ENCODE measurements around the gene CHKA. TPM values are rescaled to one million over a fixed set of nuclear protein-coding genes. Genes with fewer than 3 reads are reported as not detected.

CHKA gene
- total and polyA plus RNA-seq, 2 experiments from 2014 or later, result 37.1 to 94.4 TPM

GRCh38 chr11:68133761-68134160, 12.6 kb upstream of the CHKA start:
- peaks cover 73% of the 10 kb centered on the region for H3K9me3 Mint-ChIP-seq
- DNase-seq (ENCODE audit: low spot score), result no peak
- no peak for ATAC-seq
- H3K27me3 ChIP-seq (ENCODE audit: insufficient read depth), result no peaks in the 10 kb centered on the region
- H3K4me1 ChIP-seq (ENCODE audit: insufficient read depth), result peaks cover 10% of the 10 kb centered on the region
- H3K27ac Mint-ChIP-seq, result no peak overlapping the region
- no peaks in the 10 kb centered on the region for H4K20me1 ChIP-seq (replicated peaks; ENCODE audit: insufficient read depth)
- peaks cover 7% of the 10 kb centered on the region; the same call in 1 of the 2 replicates for H3F3A ChIP-seq (replicated peaks; ENCODE audit: low read depth)
- H2AFZ ChIP-seq, result no peak overlapping the region
- H3K27me3 Mint-ChIP-seq (ENCODE audit: insufficient read depth, low read depth, poor library complexity), result peaks cover 11% of the 10 kb centered on the region
- H3K4me1 Mint-ChIP-seq, result peaks cover 16% of the 10 kb centered on the region
- H3K4me3 ChIP-seq, result no peak overlapping the region
- no peak overlapping the region for H3K27ac ChIP-seq (ENCODE audit: low read depth)
- H3K4me2 ChIP-seq, result no peak overlapping the region
- no peak for TF ChIP-seq NANOG (IDR thresholded peaks at IDR 0.05; ENCODE audit: borderline replicate concordance)
- peaks cover 50% of the 10 kb centered on the region for H3K36me3 Mint-ChIP-seq (ENCODE audit: low read depth)
- peaks cover 10% of the 10 kb centered on the region for H3K36me3 ChIP-seq (ENCODE audit: insufficient read depth)
- H3K9me2 ChIP-seq (ENCODE audit: insufficient read depth), result 0 out of 2 replicates have a peak, but pooled peaks cover 5% of the 10 kb centered on the region
- no peak overlapping the region for H3K4me3 Mint-ChIP-seq
- H3K79me2 ChIP-seq (replicated peaks; ENCODE audit: insufficient read depth), result no peaks in the 10 kb centered on the region

GRCh38 chr11:68130121-68130520, 8.9 kb upstream of the CHKA start:
- H3K27me3 ChIP-seq (ENCODE audit: insufficient read depth), result no peaks in the 10 kb centered on the region
- H3K4me1 ChIP-seq (ENCODE audit: insufficient read depth), result peaks cover 40% of the 10 kb centered on the region
- H3K27ac ChIP-seq (ENCODE audit: low read depth), result no peak overlapping the region
- H3K4me2 ChIP-seq, result no peak overlapping the region
- Mint-ChIP-seq H3K4me1 (peaks cover 40% of the 10 kb centered on the region), H3K4me3 (no peak overlapping the region; the same call in 2 of the 3 replicates), H3K9me3 (peaks cover 59% of the 10 kb centered on the region), H3K27ac (no peak overlapping the region), H3K36me3 (ENCODE audit: low read depth) (peaks cover 43% of the 10 kb centered on the region), H3K27me3 (ENCODE audit: insufficient read depth, low read depth, poor library complexity) (peaks cover 22% of the 10 kb centered on the region)
- H3K36me3 ChIP-seq (ENCODE audit: insufficient read depth), result peaks cover 10% of the 10 kb centered on the region
- no peak overlapping the region for H3K4me3 ChIP-seq
- H3K9me2 ChIP-seq (ENCODE audit: insufficient read depth), result 0 out of 2 replicates have a peak, but pooled peaks cover 5% of the 10 kb centered on the region
- ATAC-seq, result no peak
- no peaks in the 10 kb centered on the region for H3K79me2 ChIP-seq (replicated peaks; ENCODE audit: insufficient read depth)
- H4K20me1 ChIP-seq (replicated peaks; ENCODE audit: insufficient read depth), result no peaks in the 10 kb centered on the region
- H3F3A ChIP-seq (replicated peaks; ENCODE audit: low read depth), result peaks cover 18% of the 10 kb centered on the region
- peak overlapping the region; percentile 87 for H2AFZ ChIP-seq
- no peak for DNase-seq (ENCODE audit: low spot score)
- no peak for TF ChIP-seq STAT1 (IDR thresholded peaks at IDR 0.05; ENCODE audit: unreplicated experiment)
- TF ChIP-seq CTCF (conservative IDR thresholded peaks at IDR 0.05; ENCODE audit: low read depth in 2 of 2), result no peak
- TF ChIP-seq EZH2 (IDR thresholded peaks at IDR 0.05; ENCODE audit: low read depth, unreplicated experiment), result no peak
- TF ChIP-seq REST (IDR thresholded peaks at IDR 0.05; ENCODE audit: unreplicated experiment), result no peak
- no peak for TF ChIP-seq EZH2phosphoT487 (IDR thresholded peaks at IDR 0.05; ENCODE audit: unreplicated experiment)
- no peak for TF ChIP-seq NANOG (IDR thresholded peaks at IDR 0.05; ENCODE audit: borderline replicate concordance)
- TF ChIP-seq ZNF114 (CRISPR knock-in tag; IDR thresholded peaks at IDR 0.05), result no peak
- TF ChIP-seq JUNB (IDR thresholded peaks at IDR 0.05; ENCODE audit: unreplicated experiment), result no peak
- no peak for TF ChIP-seq ZNF462 (CRISPR knock-in tag; IDR thresholded peaks at IDR 0.05)
- TF ChIP-seq CREB1 (CRISPR knock-in tag; IDR thresholded peaks at IDR 0.05; ENCODE audit: low read depth), result no peak
- no peak for TF ChIP-seq ZNF331 (CRISPR knock-in tag; IDR thresholded peaks at IDR 0.05; ENCODE audit: low read depth)
